ENCODE results near the gene SLC41A1. TPM values are rescaled to one million over a fixed set of nuclear protein-coding genes. Genes with fewer than 3 reads are reported as not detected.

SLC41A1 gene
- total RNA-seq, 1 experiment from 2014 or later = 33.3 TPM

GRCh38 chr1:205800981-205801703 is 11.9 kb downstream of the SLC41A1 start:
- no TSS peak for BruUV-seq (replicated peaks)
- ChIA-PET POLR2A (no interaction called here), CTCF (no interaction called here)
- intact Hi-C loops (cut with micrococcal nuclease; ENCODE audit: unreplicated experiment) = no loop called here
- H3K4me3 ChIP-seq (ENCODE audit: low read depth in 2 of 2, low read length in 2 of 2) = no peak overlapping the region
- H3K4me1 ChIP-seq (ENCODE audit: control insufficient read depth, insufficient read depth, low read length) = no peaks in the 10 kb centered on the region; the same call in 1 of the 2 replicates
- ATAC-seq (no peak), DNase-seq (ENCODE audit: low read depth, low spot score) (no peak)
- no peak overlapping the region for H3K27ac ChIP-seq (ENCODE audit: low read length)
- in situ Hi-C loops (cut with HindIII; ENCODE audit: low pct_unique_long_range_greater_than_20kb, low sequenced_read_pairs) = no loop called here
- TF ChIP-seq TCF7L2 (IDR thresholded peaks at IDR 0.05; ENCODE audit: low read depth, low read length) (no peak), CTCF (IDR thresholded peaks at IDR 0.05) (no peak), REST (IDR thresholded peaks at IDR 0.05; ENCODE audit: insufficient read depth in 1 of 2, low read depth in 2 of 2, low read length in 1 of 2) (no peak), SIN3A (IDR thresholded peaks at IDR 0.05; ENCODE audit: borderline replicate concordance, insufficient read depth, low read depth, low read length) (no peak), POLR2AphosphoS5 (IDR thresholded peaks at IDR 0.05; ENCODE audit: low read depth, low read length) (no peak)
- H3K27me3 ChIP-seq (ENCODE audit: control insufficient read depth, insufficient read depth, low read length) = no peaks in the 10 kb centered on the region
- no peaks in the 10 kb centered on the region for H3K9me3 ChIP-seq (ENCODE audit: control insufficient read depth, insufficient read depth, low read depth, low read length)
- H3K36me3 ChIP-seq (ENCODE audit: control insufficient read depth, insufficient read depth, low read length) = no peaks in the 10 kb centered on the region

- ChIA-PET CTCF (no interaction called here), POLR2A (no interaction called here)
- ATAC-seq (no peak), DNase-seq (ENCODE audit: low read depth, low spot score) (no peak)
- Histone ChIP-seq H3K4me1 (ENCODE audit: control insufficient read depth, insufficient read depth, low read length) (no peaks in the 10 kb centered on the region; the same call in 1 of the 2 replicates), H3K4me3 (ENCODE audit: low read depth in 2 of 2, low read length in 2 of 2) (no peak overlapping the region), H3K9me3 (ENCODE audit: control insufficient read depth, insufficient read depth, low read depth, low read length) (no peaks in the 10 kb centered on the region), H3K36me3 (ENCODE audit: control insufficient read depth, insufficient read depth, low read length) (no peaks in the 10 kb centered on the region), H3K27me3 (ENCODE audit: control insufficient read depth, insufficient read depth, low read length) (no peaks in the 10 kb centered on the region), H3K27ac (ENCODE audit: low read length) (no peak overlapping the region)
- in situ Hi-C loops (cut with HindIII; ENCODE audit: low pct_unique_long_range_greater_than_20kb, low sequenced_read_pairs) = no loop called here
- intact Hi-C loops (cut with micrococcal nuclease; ENCODE audit: unreplicated experiment) = no loop called here
- BruUV-seq (replicated peaks) = no TSS peak
- TF ChIP-seq SIN3A (IDR thresholded peaks at IDR 0.05; ENCODE audit: borderline replicate concordance, insufficient read depth, low read depth, low read length) (no peak), CTCF (IDR thresholded peaks at IDR 0.05) (no peak), REST (IDR thresholded peaks at IDR 0.05; ENCODE audit: insufficient read depth in 1 of 2, low read depth in 2 of 2, low read length in 1 of 2) (no peak), TCF7L2 (IDR thresholded peaks at IDR 0.05; ENCODE audit: low read depth, low read length) (no peak), POLR2AphosphoS5 (IDR thresholded peaks at IDR 0.05; ENCODE audit: low read depth, low read length) (no peak)
These were observed 12.6 kb downstream of the SLC41A1 start for GRCh38 chr1:205800427-205800826.

Measured in Panc1 (cell line).